GM19240 (cell line): ENCODE data around the gene ATP13A2.

Source experiments
- DNase-seq: peaks from one replicate; pipeline ENCODE4 v3.0.0; 2011; ENCODE audit warnings: low spot score; ENCODE audit not compliant: insufficient read length

The ATP13A2 gene

DNA sequence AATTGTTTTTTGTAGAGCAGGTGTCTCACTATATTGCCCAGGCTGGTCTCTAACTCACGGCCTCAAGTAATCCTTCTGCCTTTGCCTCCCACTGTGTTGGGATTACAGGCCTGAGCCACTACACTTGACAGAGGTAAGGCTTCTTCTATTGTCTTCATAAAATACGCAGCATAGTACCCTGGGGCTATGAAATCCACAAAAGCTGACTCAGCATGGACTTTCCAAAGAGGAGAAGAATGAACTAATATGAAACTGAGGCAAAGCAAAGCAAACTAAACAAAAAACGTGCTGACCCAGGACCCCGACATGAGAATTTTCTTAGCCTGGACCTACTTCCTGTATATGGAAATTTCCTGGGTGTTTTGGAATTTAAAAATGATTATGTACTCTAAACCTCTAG is 18.5 kb upstream of the ATP13A2 start:
- DNase-seq = no peak

DNA sequence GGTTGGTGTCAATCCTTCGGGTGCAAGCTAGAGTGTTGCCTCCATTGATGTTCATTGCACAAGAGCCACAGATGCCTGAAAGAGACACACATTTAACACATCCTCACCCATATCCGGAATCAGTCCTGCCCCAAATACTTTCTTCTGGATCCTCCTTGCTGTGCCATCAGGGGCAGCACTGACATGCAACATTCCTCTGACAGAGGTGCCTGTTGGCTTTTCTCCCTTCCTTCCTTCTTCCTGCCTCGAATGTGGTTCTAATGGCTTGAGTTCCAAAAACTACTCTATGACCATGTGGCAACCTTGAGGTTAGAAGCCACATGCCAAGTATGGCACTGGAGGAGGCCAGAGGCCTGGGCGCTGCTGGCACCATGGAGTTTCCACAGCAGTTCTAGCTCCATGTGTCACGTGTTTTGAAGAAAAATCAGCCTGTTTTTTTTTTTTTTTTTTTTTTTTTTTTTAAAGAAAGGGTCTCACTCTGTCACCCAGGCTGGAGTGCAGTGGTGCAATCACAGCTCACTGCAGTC is 17.0 kb upstream of the ATP13A2 start:
- no peak for DNase-seq

DNA sequence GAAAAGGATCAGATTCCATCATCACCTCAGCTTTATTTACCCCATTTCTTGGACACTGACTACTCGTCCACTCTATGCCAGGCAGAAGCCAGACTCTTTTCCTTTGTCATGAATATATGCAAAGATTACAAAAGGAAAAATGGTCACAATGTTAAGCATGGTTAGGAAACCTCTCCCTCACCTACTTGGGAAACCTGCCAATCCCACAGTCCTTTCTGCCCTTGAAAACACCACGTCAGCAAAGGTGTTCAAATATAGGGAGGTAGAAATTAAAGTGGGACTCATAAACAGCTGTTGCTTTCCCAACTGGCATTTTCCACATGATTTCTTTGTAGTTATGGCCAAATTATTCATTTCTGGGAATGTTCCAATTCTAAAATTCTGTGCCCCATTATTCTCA is 16.2 kb upstream of the ATP13A2 start:
- no peak for DNase-seq

DNA sequence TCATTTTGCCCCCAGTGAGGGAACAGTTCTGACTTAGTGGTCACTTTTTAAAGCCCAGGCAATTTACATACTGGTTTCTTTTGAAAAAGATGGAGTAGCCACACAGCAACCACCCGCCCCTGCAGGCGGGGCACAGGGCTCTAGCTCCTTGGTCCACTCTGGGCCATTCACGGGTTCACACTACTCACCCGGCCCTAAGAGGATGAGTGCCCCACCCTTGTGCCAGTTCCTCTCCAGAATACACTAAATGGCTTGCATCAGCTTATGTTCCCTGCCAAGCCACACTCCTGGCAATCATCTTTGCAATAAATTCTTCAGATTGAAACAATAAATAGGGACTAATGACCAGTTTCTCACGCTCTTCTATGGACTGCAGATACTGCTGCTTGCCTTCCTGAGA is 15.7 kb upstream of the ATP13A2 start:
- no peak for DNase-seq

DNA sequence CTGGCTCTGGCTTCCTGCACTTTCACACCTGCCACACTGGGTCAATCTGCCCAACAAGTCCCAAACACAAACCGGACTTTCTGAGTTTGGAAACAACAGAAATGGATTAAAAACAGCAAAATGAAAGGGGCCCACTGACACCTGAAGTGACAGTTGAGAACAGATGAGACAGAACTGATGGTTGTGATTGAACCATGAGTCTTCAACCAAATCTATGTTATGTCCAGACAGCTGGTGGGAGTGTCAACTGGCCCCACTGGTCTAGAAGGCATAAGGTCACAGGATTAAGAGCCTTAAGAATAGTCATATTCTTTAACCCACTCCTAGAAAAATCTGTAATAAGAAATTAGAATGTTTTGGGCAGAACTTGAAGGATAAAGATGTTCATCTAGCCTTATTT is 13.0 kb upstream of the ATP13A2 start:
- DNase-seq = no peak

DNA sequence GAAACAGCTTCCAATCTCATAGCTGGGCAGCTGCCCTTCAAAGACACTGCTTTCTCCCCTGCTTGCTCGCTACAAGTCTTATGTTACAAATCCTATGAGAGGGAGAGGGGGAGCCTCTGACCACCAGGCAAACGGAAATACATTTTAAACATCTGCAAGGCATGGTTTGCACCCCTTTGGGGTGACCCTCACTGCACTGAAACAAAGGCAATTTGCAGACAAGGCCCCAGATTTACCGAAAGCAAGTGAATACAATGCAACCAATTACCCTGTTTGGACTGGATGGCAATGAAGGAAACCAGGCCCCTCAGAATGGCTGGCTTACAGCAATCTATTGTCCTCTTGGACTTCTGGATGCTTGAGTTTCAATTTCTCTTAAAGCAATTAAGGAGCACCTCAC is 11.8 kb upstream of the ATP13A2 start:
- DNase-seq = no peak

DNA sequence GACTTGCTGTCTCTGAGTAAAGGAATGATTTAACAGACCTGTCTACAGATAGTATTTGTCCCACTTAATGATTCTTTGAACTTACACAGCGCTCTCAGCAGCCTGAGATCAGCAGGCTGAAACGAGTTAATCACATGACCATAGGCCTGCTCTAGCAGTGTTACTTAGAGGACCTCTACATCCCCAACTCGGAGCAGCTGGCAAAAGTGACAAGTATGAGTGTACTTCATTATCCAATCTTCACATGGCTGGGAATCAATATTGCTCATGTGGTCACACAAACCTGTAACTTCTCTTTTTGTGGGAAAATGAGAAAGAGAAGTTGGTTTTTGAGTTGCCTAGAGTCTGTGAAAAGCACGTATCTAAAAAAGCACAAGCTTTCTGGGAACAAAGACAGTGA is 11.4 kb upstream of the ATP13A2 start:
- DNase-seq = no peak

DNA sequence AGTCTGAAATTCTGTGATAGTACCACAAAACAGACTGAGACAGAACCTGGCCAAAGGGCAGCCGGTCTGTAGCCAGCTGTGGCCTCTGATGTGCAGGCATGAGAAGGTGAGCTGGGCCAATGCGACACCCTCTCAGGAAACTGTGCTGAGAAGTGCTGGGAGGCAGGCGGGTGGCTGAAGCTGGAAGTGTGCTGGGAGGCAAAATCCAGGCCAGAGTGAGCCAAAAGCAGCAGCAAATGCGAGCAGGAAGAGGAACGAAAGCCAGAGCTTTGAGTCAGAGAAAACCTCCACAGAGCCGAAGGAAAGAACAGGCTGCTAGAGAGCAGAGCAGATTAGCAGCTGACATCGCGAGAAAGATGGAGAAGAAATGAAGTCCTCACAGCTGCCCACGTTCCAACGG is 10.2 kb upstream of the ATP13A2 start:
- DNase-seq = no peak

DNA sequence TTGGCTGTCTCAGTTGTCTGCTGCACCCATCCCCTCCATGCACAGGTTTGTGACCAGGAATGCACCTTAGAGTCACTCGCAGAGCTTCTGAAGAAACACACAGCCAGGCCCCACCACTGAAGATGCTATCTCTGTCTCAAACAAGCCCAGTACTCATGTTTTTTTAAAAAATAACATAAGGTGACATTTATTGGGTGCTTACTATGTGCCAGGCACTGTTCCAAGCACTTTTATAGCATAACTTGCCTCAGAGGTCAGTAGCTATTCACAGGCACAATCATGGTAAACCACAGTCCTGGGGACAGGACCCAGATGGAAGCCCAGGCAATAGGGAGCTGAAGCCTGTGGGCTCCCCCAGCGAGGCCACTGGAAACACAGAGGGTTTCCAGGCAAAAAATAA is 8.8 kb upstream of the ATP13A2 start:
- DNase-seq = no peak

DNA sequence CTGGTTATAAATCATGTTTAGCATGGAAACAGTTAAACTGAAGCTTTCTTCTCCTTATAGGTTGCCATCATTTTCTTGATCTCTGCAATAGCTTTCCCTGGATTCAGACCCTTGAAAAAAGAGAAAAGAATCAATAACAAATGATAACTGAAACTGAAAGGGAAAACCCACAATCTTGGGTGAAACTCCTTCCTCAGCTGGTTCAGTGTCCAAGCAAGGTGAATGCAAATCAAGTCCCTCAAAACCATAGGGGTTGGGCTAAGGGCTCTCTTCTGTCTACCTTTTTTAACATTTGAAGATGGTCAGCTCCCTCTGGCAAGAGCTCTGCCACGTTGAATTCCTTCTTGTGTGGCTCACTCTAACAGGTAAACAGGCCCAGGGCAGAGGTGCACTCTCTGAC is 7.1 kb upstream of the ATP13A2 start:
- DNase-seq = no peak

DNA sequence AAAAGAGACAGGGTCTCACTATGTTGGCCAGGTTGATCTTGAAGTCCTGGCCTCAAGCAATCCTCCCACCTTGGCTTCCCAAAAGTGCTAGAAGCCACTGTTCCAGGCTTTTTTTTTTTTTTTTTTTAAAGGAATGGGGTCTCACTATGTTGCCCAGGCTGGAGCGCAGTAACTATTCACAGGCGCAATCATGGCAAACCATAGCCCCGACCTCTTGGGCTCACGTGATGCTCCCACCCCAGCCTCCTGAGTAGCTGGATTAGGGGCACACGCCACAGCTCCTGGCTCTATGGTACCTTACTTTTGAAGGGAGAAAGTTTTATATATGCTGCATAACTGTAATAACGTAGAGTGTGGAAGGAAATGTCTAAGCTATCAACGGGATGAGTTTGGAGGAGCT is 5.7 kb upstream of the ATP13A2 start:
- no peak for DNase-seq

DNA sequence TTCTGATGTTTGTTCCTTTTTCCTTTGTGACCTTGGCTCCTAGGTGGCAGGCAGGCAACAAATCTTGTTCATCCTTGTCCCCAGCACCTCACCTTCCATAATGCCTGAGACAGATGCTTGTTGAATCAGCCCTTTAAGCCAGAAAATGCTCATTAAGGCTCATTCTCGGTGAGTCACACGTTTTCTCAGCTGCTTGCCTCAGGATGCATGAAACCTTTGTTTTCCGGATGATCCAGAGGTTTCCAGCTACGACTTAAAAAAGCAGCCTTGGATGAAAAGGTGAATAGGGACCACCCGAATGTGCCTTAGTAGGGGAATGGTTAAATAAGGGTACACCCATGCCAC is 4.6 kb upstream of the ATP13A2 start:
- DNase-seq = no peak

DNA sequence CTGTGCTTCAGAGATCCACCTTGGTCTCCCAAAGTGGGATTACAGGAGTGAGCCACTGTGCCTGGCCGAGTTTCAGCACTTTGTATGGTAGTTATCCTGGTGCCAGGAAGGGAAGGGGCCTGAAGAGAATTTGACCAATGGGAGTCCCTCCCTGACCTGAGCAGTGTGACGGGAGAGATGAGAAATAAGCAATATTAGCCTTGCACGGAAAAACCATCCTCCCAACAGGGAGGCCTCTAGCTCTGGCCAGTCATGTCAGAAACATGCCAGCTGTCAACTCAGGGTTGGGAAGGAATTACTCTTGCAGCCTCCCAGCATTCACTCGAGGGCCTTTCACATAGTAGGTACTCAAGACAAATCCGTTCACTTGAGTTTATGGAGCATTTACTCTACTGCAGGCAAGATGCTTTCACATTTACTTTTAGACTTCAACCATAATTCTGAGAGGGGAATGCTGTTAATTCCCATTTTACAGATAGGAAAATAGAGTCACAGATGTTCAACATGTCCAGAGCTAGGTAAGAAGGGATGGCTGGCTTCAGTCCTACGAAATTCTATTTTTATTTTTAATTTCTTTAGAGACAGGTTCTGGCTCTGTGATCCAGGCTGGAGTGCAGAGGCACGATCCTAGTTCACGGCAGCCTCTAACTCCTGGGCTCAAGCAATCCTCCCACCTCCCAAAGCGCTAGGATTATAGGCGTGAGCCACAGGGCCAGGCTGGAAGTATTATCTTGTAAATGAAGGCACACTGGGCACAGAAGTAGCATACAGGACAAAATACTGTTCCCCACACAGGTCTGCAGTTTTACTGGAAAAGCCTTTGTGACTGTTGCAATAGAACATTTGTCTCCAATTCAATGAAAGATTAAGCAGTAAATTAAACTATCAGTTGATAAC is 3.2 kb upstream of the ATP13A2 start:
- no peak for DNase-seq

DNA sequence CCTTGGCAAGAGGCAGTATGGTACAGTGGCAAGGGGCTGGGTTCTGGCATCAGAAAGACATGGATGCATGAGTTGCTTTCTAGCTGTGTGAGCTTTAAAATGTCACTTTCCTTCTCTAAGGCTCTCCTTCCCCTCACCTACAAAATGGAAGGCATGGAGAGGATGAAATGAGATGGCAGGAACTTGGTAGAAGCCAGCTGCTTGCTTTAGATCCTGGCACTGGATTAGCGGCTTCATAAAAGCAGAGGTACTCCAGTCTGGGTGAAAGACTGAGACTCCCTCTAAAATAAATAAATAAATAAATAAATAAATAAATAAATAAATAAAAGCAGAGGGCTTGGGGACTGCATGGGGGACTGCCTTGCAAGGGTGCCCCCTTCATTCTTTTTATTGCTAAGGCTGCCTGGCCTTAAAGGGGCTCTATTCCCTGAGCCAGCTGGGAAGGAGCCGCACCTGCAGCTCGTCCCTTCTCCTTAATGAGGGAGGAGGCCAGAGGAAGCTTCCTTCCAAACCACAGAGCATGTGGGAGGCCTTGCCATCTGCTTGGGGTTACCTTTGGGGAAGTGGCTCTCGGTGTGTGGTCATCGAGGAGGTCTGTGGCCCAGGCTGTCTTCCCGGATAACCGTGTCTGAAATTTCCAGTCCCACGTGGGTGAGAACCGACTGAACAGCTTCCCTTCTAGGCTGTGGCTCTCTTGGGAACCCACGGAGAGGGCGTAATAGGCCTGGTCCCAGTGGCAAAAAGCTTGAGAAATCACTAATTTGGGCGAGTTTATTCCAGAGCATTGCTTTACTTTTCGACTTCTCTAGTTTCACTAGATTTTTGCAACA is 2.0 kb upstream of the ATP13A2 start:
- DNase-seq = no peak

DNA sequence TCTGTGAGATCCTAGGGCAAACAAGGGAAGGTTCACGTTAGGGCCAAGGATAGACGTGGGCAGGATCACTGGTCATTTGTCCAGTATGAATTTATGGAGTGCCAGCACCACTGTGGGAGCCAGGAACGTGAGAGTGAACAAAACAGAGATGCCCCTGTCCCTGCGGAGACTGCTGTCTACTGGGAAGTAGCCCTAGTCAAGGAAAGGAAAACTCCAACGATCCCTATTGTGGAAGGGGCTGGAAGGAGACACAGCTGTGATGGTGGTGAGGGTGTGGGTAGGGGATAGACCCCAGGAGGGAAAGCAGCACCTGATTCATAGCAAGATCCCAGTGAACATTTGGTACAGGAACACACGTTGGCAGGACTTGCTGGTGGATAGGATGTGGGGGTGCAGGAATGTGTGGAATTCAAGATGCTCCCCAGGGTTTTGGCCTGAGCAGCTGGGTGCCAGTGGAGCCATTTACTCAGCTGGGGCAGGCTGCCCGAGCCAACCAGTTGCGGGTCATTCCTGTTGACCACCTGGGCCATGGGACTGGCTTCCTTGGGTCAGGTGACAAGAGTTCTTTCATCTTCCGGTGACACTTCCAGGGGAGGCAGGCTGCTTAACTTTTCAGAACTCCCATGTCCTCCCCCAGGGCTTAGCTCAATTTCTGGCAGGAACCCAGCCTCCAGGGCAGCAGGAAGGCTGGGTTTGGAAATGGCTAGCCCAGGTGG is 1.2 kb upstream of the ATP13A2 start:
- no peak for DNase-seq

DNA sequence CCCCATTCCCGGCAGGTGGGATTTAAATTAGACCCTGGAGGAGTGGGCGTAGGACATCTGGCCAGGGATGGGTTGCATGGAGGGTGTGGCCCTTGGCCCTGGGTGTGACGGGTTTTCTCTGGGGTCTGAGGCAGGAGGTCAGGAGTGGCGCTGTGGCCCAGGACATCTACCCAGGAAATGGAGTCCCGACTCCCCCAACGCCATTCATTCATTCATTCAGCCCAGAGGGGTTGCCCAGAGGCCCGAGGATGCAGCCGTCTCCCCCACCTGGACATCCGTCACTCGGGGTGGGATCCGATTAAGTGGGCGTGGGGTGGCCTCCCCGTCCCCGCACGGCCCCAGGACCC is 663 bp downstream of the ATP13A2 start:
- no peak for DNase-seq

DNA sequence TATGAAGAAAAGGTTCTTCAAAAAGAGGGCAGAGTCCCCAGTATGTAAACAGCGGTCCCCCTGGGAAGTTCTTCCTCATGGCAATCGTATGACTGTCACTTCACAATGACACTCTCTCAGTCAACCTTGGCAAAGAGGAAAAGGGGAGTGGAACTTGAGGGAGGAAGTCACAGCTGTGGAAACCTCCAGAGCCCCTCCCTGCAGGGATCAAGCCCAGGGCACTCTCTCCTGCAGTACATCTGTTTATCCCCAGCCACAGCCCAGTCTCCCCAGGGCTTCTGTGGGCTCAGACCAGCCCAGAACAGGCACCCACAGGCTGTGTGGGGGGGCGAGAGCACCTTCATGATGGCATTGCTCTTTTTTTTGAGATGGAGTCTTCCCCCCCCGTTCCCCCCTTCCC is 2.0 kb downstream of the ATP13A2 start:
- no peak for DNase-seq

DNA sequence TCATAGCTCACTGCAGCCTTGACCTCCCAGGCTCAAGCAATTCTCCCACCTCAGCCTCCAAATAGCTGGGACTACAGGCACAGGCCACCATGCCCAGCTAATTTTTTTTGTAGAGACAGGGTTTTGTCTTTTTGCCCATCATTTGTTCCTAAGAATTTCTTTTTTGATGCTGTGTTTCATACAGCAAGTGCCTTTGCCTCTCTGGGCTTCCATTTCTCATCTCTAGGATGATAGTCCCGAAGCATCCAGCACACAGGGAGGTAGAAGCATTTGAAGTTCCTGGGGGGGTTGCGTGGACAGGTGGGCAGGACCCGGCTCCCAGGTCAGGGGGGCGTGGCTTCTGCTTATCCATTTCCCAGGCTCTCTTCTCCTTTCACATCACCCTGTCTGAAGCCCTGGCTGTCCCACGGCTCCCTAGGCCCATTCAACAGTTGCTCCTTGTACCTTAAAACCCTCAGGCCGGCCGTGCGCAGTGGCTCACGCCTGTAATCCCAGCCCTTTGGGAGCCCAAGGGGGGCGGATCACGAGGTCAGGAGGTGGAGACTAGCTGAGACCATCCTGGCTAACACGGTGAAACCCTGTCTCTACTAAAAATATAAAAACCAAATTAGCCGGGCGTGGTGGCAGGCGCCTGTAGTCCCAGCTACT is 3.4 kb downstream of the ATP13A2 start:
- no peak for DNase-seq

DNA sequence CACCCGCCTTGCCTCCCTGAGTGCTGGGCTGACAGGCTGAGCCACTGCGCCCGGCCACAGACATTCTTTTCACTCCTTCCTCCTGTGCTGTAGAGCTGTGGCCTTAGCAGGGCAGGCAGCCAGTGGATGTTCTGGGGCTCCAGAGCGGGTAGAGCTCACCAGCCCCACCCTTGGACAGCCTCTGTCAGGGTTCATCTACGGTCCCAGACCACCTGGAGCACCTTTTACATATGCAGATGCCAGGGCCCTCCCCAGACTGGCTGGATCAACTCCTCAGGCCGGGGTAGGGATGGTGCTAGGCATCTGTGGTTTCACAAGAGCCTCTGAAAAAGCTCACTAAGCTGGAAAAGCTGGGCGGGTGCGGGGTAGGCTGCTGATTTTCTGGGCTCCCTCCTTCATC is 4.6 kb downstream of the ATP13A2 start:
- DNase-seq = no peak

DNA sequence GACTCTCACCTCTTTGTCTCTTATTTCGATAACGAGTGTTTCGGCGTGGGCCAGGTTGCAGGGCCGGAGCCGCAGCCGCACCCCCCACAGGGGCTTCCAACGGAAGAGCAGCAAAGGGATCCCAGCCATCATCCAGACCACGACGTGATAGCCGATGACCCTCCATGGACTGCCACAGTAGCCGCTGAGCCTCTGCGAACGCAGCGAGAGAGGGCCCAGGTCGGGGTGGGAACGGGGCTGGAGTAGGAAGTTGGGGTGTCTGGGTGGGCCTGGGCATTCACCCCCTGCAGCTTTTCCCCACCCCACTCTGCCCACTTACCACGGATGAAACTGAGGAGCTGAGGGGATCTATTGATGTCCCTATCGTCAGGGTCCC is 6.4 kb downstream of the ATP13A2 start:
- DNase-seq = no peak

DNA sequence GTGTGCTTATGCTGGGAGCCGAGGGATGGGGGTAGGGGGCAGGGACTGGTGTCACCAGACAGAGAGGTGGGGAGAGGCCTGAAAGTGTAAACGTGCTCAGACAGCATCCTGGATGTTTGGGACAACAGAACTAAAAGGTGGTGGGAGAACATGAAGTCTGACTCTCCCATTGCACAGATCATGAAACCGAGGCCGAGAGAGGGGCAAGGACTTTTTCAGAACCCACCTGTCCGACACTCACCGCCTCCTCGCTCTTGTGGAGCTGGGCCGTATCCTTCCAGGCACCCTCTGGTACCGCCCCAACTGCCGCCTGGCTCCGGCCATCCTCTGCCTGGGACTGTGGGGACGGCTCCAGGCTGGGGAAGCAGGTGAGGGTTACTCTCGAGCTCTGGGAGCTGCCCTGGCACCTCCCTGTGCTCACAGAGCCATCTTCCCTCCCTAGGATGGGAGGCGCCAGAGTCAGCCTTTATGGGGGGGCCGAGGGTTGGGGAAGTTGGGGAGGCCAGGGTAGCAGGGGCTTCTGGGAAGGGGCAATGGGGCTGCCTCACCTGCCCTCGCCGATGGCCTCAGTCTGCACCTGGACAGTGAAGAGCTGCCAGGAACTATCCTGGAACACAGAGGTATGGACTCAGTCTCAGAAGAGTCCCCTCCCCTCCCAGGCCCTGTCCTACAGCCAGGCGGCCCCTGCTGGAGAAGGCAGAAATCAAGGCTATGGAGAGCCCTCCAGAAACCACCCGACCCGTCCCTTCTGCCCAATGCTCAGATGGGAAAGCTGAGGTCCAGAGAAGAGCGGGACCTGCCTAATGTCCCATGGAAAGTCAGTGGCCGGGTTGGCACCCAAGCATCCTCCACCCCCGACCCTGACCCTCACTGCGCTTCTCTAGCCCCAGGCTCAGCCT is 7.0 kb downstream of the ATP13A2 start:
- no peak for DNase-seq
